ENCODE measurements around the gene DPYSL3.

DNA sequence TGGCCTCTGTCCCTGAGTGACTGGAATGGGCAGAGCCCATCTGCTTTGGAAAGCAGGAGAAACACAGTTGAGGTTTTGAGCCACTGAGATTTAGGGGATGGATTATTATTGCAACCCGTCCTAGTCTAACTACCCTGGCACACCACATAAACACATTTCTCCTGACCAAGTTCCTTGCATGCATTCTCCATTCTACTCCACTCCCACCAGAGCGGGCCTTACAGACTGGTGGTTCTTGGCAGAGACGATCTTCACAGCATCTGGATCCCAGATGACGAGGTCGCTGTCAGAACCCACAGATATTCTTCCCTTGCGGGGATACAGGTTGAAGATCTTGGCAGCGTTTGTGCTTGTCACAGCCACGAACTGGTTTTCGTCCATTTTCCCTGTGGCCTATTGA lies 111.0 kb downstream of the DPYSL3 start:
- TF ChIP-seq, protein P1, sequence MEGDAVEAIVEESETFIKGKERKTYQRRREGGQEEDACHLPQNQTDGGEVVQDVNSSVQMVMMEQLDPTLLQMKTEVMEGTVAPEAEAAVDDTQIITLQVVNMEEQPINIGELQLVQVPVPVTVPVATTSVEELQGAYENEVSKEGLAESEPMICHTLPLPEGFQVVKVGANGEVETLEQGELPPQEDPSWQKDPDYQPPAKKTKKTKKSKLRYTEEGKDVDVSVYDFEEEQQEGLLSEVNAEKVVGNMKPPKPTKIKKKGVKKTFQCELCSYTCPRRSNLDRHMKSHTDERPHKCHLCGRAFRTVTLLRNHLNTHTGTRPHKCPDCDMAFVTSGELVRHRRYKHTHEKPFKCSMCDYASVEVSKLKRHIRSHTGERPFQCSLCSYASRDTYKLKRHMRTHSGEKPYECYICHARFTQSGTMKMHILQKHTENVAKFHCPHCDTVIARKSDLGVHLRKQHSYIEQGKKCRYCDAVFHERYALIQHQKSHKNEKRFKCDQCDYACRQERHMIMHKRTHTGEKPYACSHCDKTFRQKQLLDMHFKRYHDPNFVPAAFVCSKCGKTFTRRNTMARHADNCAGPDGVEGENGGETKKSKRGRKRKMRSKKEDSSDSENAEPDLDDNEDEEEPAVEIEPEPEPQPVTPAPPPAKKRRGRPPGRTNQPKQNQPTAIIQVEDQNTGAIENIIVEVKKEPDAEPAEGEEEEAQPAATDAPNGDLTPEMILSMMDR (IDR thresholded peaks at IDR 0.05; ENCODE audit: low read depth, low read length, poor library complexity, severe bottlenecking), result no peak
- no peak for TF ChIP-seq EZH2phosphoT487 (IDR thresholded peaks at IDR 0.05; ENCODE audit: borderline replicate concordance, low read length)

Data from DOHH2 (cell line).